Measurements from ENCODE around the gene RCAN1. TPM values are rescaled to one million over a fixed set of nuclear protein-coding genes. Genes with fewer than 3 reads are reported as not detected.

Gene RCAN1
- total RNA-seq, 1 experiment from 2014 or later, result 9.7 TPM

- ChIA-PET RAD21 (ENCODE audit: low non-redundant PET in 1 of 2, low total read pairs in 2 of 2, uncharacterized antibody in 2 of 2, unreplicated experiment in 2 of 2) (no interaction called here), CTCF (interaction anchor here (1.3 kb wide), 1 partner anchor 10 kb away, joined by 5 read pairs; no protein-coding TSS in a partner anchor), POLR2A (no interaction called here)
- Histone ChIP-seq H3K4me1 (ENCODE audit: control insufficient read depth in 1 of 2, insufficient read depth in 2 of 2, low read length in 2 of 2) (peaks cover 0 to 6% of the 10 kb centered on the region in 2 experiments; a peak in 1 of 4 replicates), H3K27me3 (ENCODE audit: insufficient read depth, low read length) (no peaks in the 10 kb centered on the region), H3K79me2 (ENCODE audit: insufficient read depth, low read length) (no peaks in the 10 kb centered on the region), H3K27ac (ENCODE audit: low read depth, low read length) (no peak overlapping the region), H3K36me3 (ENCODE audit: control insufficient read depth in 1 of 2, insufficient read depth in 2 of 2, low read length in 2 of 2) (no peaks in the 10 kb centered on the region), H3K4me2 (ENCODE audit: low read length) (no peak overlapping the region), H2AFZ (ENCODE audit: low read depth, low read length, poor library complexity, severe bottlenecking) (no peak overlapping the region), H4K20me1 (ENCODE audit: insufficient read depth) (no peaks in the 10 kb centered on the region), H3K4me3 (replicated peaks in 1 of 2; ENCODE audit: low read depth in 1 of 2, low read length in 2 of 2) (no peak overlapping the region), H3K9me3 (ENCODE audit: control insufficient read depth in 1 of 2, insufficient read depth in 1 of 2, low read depth in 1 of 2, low read length in 2 of 2) (no peaks in the 10 kb centered on the region), H3K9me2 (ENCODE audit: insufficient read depth) (no peaks in the 10 kb centered on the region), H3K9ac (ENCODE audit: low read length) (no peak overlapping the region)
- intact Hi-C loops (cut with micrococcal nuclease), result no loop called here
- TF ChIP-seq EZH2 (IDR thresholded peaks at IDR 0.05) (no peak), TCF7L2 (IDR thresholded peaks at IDR 0.05; ENCODE audit: borderline replicate concordance, extremely low read depth, insufficient read depth, insufficient read length) (no peak)
- ATAC-seq (no peak), DNase-seq (ENCODE audit: low read depth, low spot score) (no peak)
- no TSS peak for BruUV-seq (replicated peaks)
These were observed 42.9 kb downstream of the RCAN1 start for GRCh38 chr21:34571994-34572393.

- DNase-seq (ENCODE audit: low read depth, low spot score) (no peak), ATAC-seq (no peak)
- no peak overlapping the region for H3K4me2 ChIP-seq (ENCODE audit: low read length)
- no peaks in the 10 kb centered on the region for H3K9me2 ChIP-seq (ENCODE audit: insufficient read depth)
- no peaks in the 10 kb centered on the region for H3K27me3 ChIP-seq (ENCODE audit: insufficient read depth, low read length)
- TF ChIP-seq RAD21 (IDR thresholded peaks at IDR 0.05; ENCODE audit: low read depth) (no peak), ZNF274 (IDR thresholded peaks at IDR 0.05; ENCODE audit: low read depth, low read length) (no peak)
- no peaks in the 10 kb centered on the region for H4K20me1 ChIP-seq (ENCODE audit: insufficient read depth)
- H3K79me2 ChIP-seq (ENCODE audit: insufficient read depth, low read length), result no peaks in the 10 kb centered on the region
- ChIA-PET POLR2A (no interaction called here), CTCF (no interaction called here), RAD21 (ENCODE audit: low non-redundant PET in 1 of 2, low total read pairs in 2 of 2, uncharacterized antibody in 2 of 2, unreplicated experiment in 2 of 2) (no interaction called here)
- peaks cover 0 to 6% of the 10 kb centered on the region in 2 experiments; a peak in 1 of 4 replicates for H3K4me1 ChIP-seq (ENCODE audit: control insufficient read depth in 1 of 2, insufficient read depth in 2 of 2, low read length in 2 of 2)
- H3K27ac ChIP-seq (ENCODE audit: low read depth, low read length), result no peak overlapping the region
- no peaks in the 10 kb centered on the region for H3K9me3 ChIP-seq (ENCODE audit: control insufficient read depth in 1 of 2, insufficient read depth in 1 of 2, low read depth in 1 of 2, low read length in 2 of 2)
- no peak overlapping the region for H2AFZ ChIP-seq (ENCODE audit: low read depth, low read length, poor library complexity, severe bottlenecking)
- H3K4me3 ChIP-seq (replicated peaks in 1 of 2; ENCODE audit: low read depth in 1 of 2, low read length in 2 of 2), result no peak overlapping the region
- no peaks in the 10 kb centered on the region for H3K36me3 ChIP-seq (ENCODE audit: control insufficient read depth in 1 of 2, insufficient read depth in 2 of 2, low read length in 2 of 2)
- H3K9ac ChIP-seq (ENCODE audit: low read length), result no peak overlapping the region
- no TSS peak for BruUV-seq (replicated peaks)
- intact Hi-C loops (cut with micrococcal nuclease), result no loop called here
These were observed 44.6 kb downstream of the RCAN1 start for GRCh38 chr21:34570313-34570712.
